ENCODE measurements around the gene SCLT1.

SCLT1 gene

DNA sequence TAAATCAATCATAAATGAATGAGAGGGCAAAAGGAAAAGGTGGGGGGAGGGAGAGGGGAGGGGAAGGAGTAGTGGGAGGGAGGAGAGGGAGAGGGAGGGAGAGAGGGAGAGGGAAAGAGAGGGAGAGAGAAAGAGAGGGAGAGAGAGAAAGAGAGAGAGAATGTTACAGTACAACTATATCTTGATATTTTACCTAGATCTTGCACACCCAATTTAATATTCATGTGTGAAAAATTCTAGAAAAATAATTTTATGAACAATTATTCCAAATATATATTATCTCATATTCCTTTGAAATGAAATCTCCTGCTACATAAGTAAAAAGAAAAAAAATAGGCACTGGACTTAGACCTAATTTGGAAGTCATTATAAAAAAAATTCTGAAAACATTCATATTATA, 120.0 kb downstream of the SCLT1 start:
- H3K27me3 ChIP-seq (ENCODE audit: control insufficient read depth, insufficient read depth, low read length) = no peaks in the 10 kb centered on the region
- no peaks in the 10 kb centered on the region for H3K9me3 ChIP-seq (ENCODE audit: control insufficient read depth, insufficient read depth, low read length)
- no peaks in the 10 kb centered on the region for H3K36me3 ChIP-seq (ENCODE audit: control insufficient read depth, insufficient read depth, low read length)
- H3K4me1 ChIP-seq (ENCODE audit: control insufficient read depth, insufficient read depth, low read length) = no peaks in the 10 kb centered on the region
- no peak overlapping the region for H3K4me3 ChIP-seq (ENCODE audit: low read length)
- no peak overlapping the region for H3K27ac ChIP-seq (ENCODE audit: low read length)
- DNase-seq (ENCODE audit: low read depth, low spot score) = no peak

GRCh38 chr4:128961405-128961804, 131.9 kb downstream of the SCLT1 start:
- Histone ChIP-seq H3K27ac (ENCODE audit: low read length) (no peak overlapping the region), H3K9me3 (ENCODE audit: control insufficient read depth, insufficient read depth, low read length) (no peaks in the 10 kb centered on the region), H3K36me3 (ENCODE audit: control insufficient read depth, insufficient read depth, low read length) (no peaks in the 10 kb centered on the region), H3K27me3 (ENCODE audit: control insufficient read depth, insufficient read depth, low read length) (no peaks in the 10 kb centered on the region), H3K4me1 (ENCODE audit: control insufficient read depth, insufficient read depth, low read length) (no peaks in the 10 kb centered on the region), H3K4me3 (ENCODE audit: low read length) (no peak overlapping the region)
- DNase-seq (ENCODE audit: low read depth, low spot score) = no peak

DNA sequence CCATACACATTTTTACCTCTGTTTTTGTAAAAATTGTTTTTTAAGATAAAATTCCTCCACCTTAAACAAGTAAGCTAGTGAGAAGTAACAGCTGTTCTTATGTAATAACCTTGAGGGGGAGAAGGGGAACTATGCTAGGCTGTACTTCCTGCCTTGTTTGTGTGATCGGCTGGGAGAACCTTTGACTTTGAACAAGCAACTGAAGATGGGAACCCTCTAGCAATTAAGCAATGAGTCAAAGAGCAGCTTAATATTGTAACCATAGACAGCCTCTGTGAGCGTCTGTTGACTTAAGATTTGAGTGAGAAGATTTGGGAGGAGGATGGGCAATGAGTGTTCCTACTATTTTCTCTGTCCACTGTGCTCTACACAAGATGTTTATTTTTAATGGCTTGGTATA, 135.1 kb downstream of the SCLT1 start:
- whole genome bisulfite sequencing (ENCODE audit: insufficient coverage, insufficient read length) = no CpG with 5 or more reads among the region's 2 CpGs
- Histone ChIP-seq H3K9me3 (ENCODE audit: control insufficient read depth, insufficient read depth, low read length) (no peaks in the 10 kb centered on the region), H3K36me3 (ENCODE audit: control insufficient read depth, insufficient read depth, low read length) (no peaks in the 10 kb centered on the region), H3K27ac (ENCODE audit: low read length) (no peak overlapping the region), H3K4me3 (ENCODE audit: low read length) (no peak overlapping the region), H3K27me3 (ENCODE audit: control insufficient read depth, insufficient read depth, low read length) (no peaks in the 10 kb centered on the region), H3K4me1 (ENCODE audit: control insufficient read depth, insufficient read depth, low read length) (no peaks in the 10 kb centered on the region)
- DNase-seq (ENCODE audit: low read depth, low spot score) = no peak

DNA sequence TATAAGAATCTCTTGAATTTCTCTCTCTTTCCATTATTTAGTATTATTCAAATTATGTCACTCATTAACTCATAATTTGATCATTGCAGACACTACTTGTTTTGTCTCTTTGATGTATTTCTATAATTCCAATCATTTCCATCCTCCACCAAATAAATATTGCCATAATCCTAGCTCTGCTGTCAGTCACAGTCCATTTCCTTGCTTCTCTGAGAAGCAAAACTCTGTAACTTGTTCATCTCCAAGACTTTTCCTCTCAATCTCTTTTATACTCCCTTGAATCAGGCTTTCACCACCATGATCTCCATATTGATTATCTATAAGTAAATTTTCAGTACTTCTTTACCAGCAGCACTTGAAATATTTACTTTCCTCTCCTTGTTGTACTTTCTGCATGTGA, 135.9 kb downstream of the SCLT1 start:
- H3K9me3 ChIP-seq (ENCODE audit: control insufficient read depth, insufficient read depth, low read length) = no peaks in the 10 kb centered on the region
- H3K36me3 ChIP-seq (ENCODE audit: control insufficient read depth, insufficient read depth, low read length) = no peaks in the 10 kb centered on the region
- H3K4me1 ChIP-seq (ENCODE audit: control insufficient read depth, insufficient read depth, low read length) = no peaks in the 10 kb centered on the region
- no peak for DNase-seq (ENCODE audit: low read depth, low spot score)
- no peaks in the 10 kb centered on the region for H3K27me3 ChIP-seq (ENCODE audit: control insufficient read depth, insufficient read depth, low read length)
- no peak overlapping the region for H3K4me3 ChIP-seq (ENCODE audit: low read length)
- no peak overlapping the region for H3K27ac ChIP-seq (ENCODE audit: low read length)

GRCh38 chr4:128955751-128956150, 137.6 kb downstream of the SCLT1 start:
- no peak overlapping the region for H3K4me3 ChIP-seq (ENCODE audit: low read length)
- no peaks in the 10 kb centered on the region for H3K4me1 ChIP-seq (ENCODE audit: control insufficient read depth, insufficient read depth, low read length)
- H3K9me3 ChIP-seq (ENCODE audit: control insufficient read depth, insufficient read depth, low read length) = no peaks in the 10 kb centered on the region
- no peaks in the 10 kb centered on the region for H3K27me3 ChIP-seq (ENCODE audit: control insufficient read depth, insufficient read depth, low read length)
- DNase-seq (ENCODE audit: low read depth, low spot score) = no peak
- no peak overlapping the region for H3K27ac ChIP-seq (ENCODE audit: low read length)
- WGBS (ENCODE audit: insufficient coverage, insufficient read length) = no CpG with 5 or more reads among the region's 2 CpGs
- H3K36me3 ChIP-seq (ENCODE audit: control insufficient read depth, insufficient read depth, low read length) = no peaks in the 10 kb centered on the region

DNA sequence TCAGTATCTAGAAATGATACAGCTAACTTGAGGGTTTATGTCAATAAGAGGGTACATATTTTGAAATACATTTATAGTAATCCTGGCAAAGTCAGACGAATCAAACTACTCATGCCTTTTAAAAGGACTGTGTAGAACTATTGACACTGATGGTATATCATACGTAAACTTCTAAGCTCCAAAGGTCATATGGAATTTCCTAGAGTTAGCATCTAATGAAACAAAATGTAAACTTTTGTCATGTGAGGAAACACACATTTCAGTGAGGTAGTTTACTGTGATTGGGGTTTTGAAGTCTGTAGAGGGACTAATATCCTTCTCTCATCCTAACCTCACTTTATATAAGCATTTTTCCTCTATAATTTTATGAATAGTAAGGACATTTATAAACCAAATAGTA, 138.4 kb downstream of the SCLT1 start:
- Histone ChIP-seq H3K27me3 (ENCODE audit: control insufficient read depth, insufficient read depth, low read length) (no peaks in the 10 kb centered on the region), H3K4me1 (ENCODE audit: control insufficient read depth, insufficient read depth, low read length) (no peaks in the 10 kb centered on the region), H3K4me3 (ENCODE audit: low read length) (no peak overlapping the region), H3K27ac (ENCODE audit: low read length) (no peak overlapping the region), H3K9me3 (ENCODE audit: control insufficient read depth, insufficient read depth, low read length) (no peaks in the 10 kb centered on the region), H3K36me3 (ENCODE audit: control insufficient read depth, insufficient read depth, low read length) (no peaks in the 10 kb centered on the region)
- no peak for DNase-seq (ENCODE audit: low read depth, low spot score)
- WGBS (ENCODE audit: insufficient coverage, insufficient read length) = no CpG with 5 or more reads among the region's 2 CpGs

DNA sequence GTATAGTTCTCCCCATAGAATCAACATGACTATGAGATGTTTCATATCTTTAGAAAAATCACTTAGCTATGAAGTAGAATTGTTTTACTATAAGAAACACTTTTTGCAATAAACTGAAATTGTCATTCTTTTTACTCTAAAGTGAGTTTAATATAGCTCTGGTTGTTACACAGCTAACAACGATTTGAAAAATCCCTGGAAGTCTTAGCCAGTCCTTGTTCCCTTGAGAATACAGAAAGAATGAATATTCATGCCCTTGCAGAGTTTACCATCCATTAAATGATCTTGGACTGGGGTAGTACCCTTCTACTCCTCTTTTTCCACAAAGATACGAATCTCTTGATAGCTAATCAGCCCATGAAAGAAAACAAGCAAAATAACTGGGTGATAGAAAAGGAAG, 142.0 kb downstream of the SCLT1 start:
- no peak overlapping the region for H3K4me3 ChIP-seq (ENCODE audit: low read length)
- H3K27me3 ChIP-seq (ENCODE audit: control insufficient read depth, insufficient read depth, low read length) = no peaks in the 10 kb centered on the region
- no peak overlapping the region for H3K27ac ChIP-seq (ENCODE audit: low read length)
- H3K4me1 ChIP-seq (ENCODE audit: control insufficient read depth, insufficient read depth, low read length) = no peaks in the 10 kb centered on the region
- no CpG with 5 or more reads among the region's 2 CpGs for WGBS (ENCODE audit: insufficient coverage, insufficient read length)
- no peak for DNase-seq (ENCODE audit: low read depth, low spot score)
- no peaks in the 10 kb centered on the region for H3K36me3 ChIP-seq (ENCODE audit: control insufficient read depth, insufficient read depth, low read length)
- no peaks in the 10 kb centered on the region for H3K9me3 ChIP-seq (ENCODE audit: control insufficient read depth, insufficient read depth, low read length)

GRCh38 chr4:128950796-128951195, 142.5 kb downstream of the SCLT1 start:
- no peak overlapping the region for H3K4me3 ChIP-seq (ENCODE audit: low read length)
- H3K36me3 ChIP-seq (ENCODE audit: control insufficient read depth, insufficient read depth, low read length) = no peaks in the 10 kb centered on the region
- H3K4me1 ChIP-seq (ENCODE audit: control insufficient read depth, insufficient read depth, low read length) = no peaks in the 10 kb centered on the region
- H3K27me3 ChIP-seq (ENCODE audit: control insufficient read depth, insufficient read depth, low read length) = no peaks in the 10 kb centered on the region
- H3K9me3 ChIP-seq (ENCODE audit: control insufficient read depth, insufficient read depth, low read length) = no peaks in the 10 kb centered on the region
- H3K27ac ChIP-seq (ENCODE audit: low read length) = no peak overlapping the region
- no peak for DNase-seq (ENCODE audit: low read depth, low spot score)
- WGBS (ENCODE audit: insufficient coverage, insufficient read length) = no CpG with 5 or more reads among the region's 2 CpGs

DNA sequence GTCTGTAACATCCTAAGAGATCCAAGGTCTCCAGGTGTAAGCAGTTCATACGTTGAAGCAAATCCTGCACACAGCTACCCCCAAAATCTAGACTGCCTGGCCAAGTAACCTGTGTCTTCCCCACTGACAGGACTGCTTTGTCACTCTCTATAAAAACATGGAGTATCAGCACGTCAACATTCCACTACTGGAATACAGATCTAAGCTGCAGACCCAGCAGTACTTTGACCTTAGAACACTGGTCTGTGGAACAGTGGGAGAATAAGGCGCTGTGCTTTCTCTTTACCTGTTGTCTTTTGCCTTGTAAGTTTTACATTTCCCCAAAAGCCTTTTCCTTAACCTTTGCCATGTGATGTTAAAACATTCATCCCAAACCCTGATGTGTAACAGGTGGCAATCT, 146.4 kb downstream of the SCLT1 start:
- WGBS (ENCODE audit: insufficient coverage, insufficient read length) = no CpG with 5 or more reads among the region's 3 CpGs
- no peak for DNase-seq (ENCODE audit: low read depth, low spot score)
- Histone ChIP-seq H3K4me1 (ENCODE audit: control insufficient read depth, insufficient read depth, low read length) (no peaks in the 10 kb centered on the region), H3K27ac (ENCODE audit: low read length) (no peak overlapping the region), H3K9me3 (ENCODE audit: control insufficient read depth, insufficient read depth, low read length) (no peaks in the 10 kb centered on the region), H3K27me3 (ENCODE audit: control insufficient read depth, insufficient read depth, low read length) (no peaks in the 10 kb centered on the region), H3K4me3 (ENCODE audit: low read length) (no peak overlapping the region), H3K36me3 (ENCODE audit: control insufficient read depth, insufficient read depth, low read length) (no peaks in the 10 kb centered on the region)

- H3K27ac ChIP-seq (ENCODE audit: low read length) = no peak overlapping the region
- H3K4me3 ChIP-seq (ENCODE audit: low read length) = no peak overlapping the region
- no peak for DNase-seq (ENCODE audit: low read depth, low spot score)
- H3K27me3 ChIP-seq (ENCODE audit: control insufficient read depth, insufficient read depth, low read length) = no peaks in the 10 kb centered on the region
- no peaks in the 10 kb centered on the region for H3K9me3 ChIP-seq (ENCODE audit: control insufficient read depth, insufficient read depth, low read length)
- no peaks in the 10 kb centered on the region for H3K4me1 ChIP-seq (ENCODE audit: control insufficient read depth, insufficient read depth, low read length)
- WGBS (ENCODE audit: insufficient coverage, insufficient read length) = no CpG with 5 or more reads among the region's 1 CpG
- H3K36me3 ChIP-seq (ENCODE audit: control insufficient read depth, insufficient read depth, low read length) = no peaks in the 10 kb centered on the region
These were observed 150.7 kb downstream of the SCLT1 start for GRCh38 chr4:128942607-128943006.

DNA sequence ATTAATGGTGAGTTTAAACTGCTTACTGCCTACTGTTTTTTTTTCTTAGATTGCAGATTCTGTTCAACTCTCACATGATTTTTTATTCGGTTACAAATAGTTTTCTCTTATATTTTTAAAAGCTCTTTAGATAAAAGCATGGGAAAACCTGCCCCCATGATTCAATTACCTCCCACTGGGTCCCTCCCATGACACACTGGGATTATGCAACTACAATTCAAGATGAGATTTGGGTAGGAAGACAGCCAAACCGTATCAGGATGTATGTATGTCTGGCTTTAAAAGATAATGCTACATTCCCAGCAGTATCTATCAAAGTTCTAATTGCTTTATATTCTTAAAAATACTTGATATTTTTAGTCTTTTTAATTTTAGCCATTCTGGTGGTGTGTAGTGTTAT, 152.4 kb downstream of the SCLT1 start:
- H3K4me3 ChIP-seq (ENCODE audit: low read length) = no peak overlapping the region
- no peaks in the 10 kb centered on the region for H3K27me3 ChIP-seq (ENCODE audit: control insufficient read depth, insufficient read depth, low read length)
- no peaks in the 10 kb centered on the region for H3K36me3 ChIP-seq (ENCODE audit: control insufficient read depth, insufficient read depth, low read length)
- H3K27ac ChIP-seq (ENCODE audit: low read length) = no peak overlapping the region
- no peak for DNase-seq (ENCODE audit: low read depth, low spot score)
- no peaks in the 10 kb centered on the region for H3K4me1 ChIP-seq (ENCODE audit: control insufficient read depth, insufficient read depth, low read length)
- H3K9me3 ChIP-seq (ENCODE audit: control insufficient read depth, insufficient read depth, low read length) = no peaks in the 10 kb centered on the region
- no CpG with 5 or more reads among the region's 2 CpGs for WGBS (ENCODE audit: insufficient coverage, insufficient read length)

All from iPS DF 6.9 (cell line).